ENCODE data around the gene SMPX.

DNA sequence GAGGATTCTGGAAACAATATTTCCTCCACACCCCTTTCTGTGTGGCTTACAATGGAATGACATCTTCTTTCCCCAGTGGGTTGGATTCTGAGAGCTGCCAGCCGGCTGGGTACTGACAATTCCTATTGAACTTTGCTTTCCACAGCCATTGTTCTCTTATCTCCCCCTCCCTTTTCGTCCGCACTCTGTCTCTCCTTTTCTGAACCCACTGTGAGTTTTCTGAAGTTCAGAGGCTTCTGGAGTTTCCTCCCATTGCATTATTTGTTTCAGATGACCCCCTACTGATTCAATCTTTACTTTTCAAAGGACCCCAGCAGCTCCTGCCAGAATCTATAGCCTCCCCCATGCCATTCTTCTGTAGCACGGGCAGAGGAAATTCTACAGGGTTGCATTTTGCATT is 10.4 kb downstream of the SMPX start:
- TF ChIP-seq, protein P1, sequence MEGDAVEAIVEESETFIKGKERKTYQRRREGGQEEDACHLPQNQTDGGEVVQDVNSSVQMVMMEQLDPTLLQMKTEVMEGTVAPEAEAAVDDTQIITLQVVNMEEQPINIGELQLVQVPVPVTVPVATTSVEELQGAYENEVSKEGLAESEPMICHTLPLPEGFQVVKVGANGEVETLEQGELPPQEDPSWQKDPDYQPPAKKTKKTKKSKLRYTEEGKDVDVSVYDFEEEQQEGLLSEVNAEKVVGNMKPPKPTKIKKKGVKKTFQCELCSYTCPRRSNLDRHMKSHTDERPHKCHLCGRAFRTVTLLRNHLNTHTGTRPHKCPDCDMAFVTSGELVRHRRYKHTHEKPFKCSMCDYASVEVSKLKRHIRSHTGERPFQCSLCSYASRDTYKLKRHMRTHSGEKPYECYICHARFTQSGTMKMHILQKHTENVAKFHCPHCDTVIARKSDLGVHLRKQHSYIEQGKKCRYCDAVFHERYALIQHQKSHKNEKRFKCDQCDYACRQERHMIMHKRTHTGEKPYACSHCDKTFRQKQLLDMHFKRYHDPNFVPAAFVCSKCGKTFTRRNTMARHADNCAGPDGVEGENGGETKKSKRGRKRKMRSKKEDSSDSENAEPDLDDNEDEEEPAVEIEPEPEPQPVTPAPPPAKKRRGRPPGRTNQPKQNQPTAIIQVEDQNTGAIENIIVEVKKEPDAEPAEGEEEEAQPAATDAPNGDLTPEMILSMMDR (IDR thresholded peaks at IDR 0.05): no peak
- TF ChIP-seq POLR2A (IDR thresholded peaks at IDR 0.05): no peak
